Cerebellar nuclear complex (tissue), 1 donor: ENCODE results near the gene NDP.
"Not testable (repeated sequence)": the region's sequence is repeated elsewhere in the genome, so short reads cannot be mapped to it uniquely, and the experiment has no call there.

Experiments
- DNase-seq, 2 experiments: peaks; one replicate each; lab custom pipeline; 2025; lab: John Stamatoyannopoulos, UW

The NDP gene

GRCh38 chrX:43971966-43972961, 926 bp downstream of the NDP start:
- peak in 1 of 2 experiments; percentile 53 for DNase-seq

GRCh38 chrX:43970528-43970927, 2.7 kb downstream of the NDP start:
- DNase-seq: no peak

GRCh38 chrX:43969504-43970501, 3.4 kb downstream of the NDP start:
- no peak for DNase-seq

- DNase-seq: no peak
These were observed 4.8 kb downstream of the NDP start for GRCh38 chrX:43968359-43968781.

- no peak for DNase-seq
These were observed 8.3 kb downstream of the NDP start for GRCh38 chrX:43964936-43965335.

GRCh38 chrX:43963726-43964125, 9.5 kb downstream of the NDP start:
- DNase-seq: no peak

- DNase-seq: peak in 1 of 2 experiments; percentile 59
These were observed 10.6 kb downstream of the NDP start for GRCh38 chrX:43962636-43963035.

- no peak for DNase-seq
These were observed 11.5 kb downstream of the NDP start for GRCh38 chrX:43961699-43962098.

GRCh38 chrX:43958529-43958928, 14.7 kb downstream of the NDP start:
- peak; percentile 3 to 58 for DNase-seq

- no peak for DNase-seq
These were observed 17.2 kb downstream of the NDP start for GRCh38 chrX:43956034-43956433.

GRCh38 chrX:43953218-43953617, 20.0 kb downstream of the NDP start:
- DNase-seq: no peak

- peak; percentile 14 for DNase-seq
These were observed 23.5 kb downstream of the NDP start for GRCh38 chrX:43949669-43950068.

- DNase-seq: no peak
These were observed 32.2 kb downstream of the NDP start for GRCh38 chrX:43940816-43941474.

- DNase-seq: no peak
These were observed 33.8 kb downstream of the NDP start for GRCh38 chrX:43939187-43939926.

- DNase-seq: not testable (repeated sequence)
These were observed 51.2 kb downstream of the NDP start for GRCh38 chrX:43922032-43922431.

- not testable (repeated sequence) for DNase-seq
These were observed 62.4 kb downstream of the NDP start for GRCh38 chrX:43910772-43911171.

- no peak for DNase-seq
These were observed 63.2 kb downstream of the NDP start for GRCh38 chrX:43910012-43910411.

- no peak for DNase-seq
These were observed 64.0 kb downstream of the NDP start for GRCh38 chrX:43909141-43909540.

GRCh38 chrX:43899878-43900815, 73.0 kb downstream of the NDP start:
- no peak for DNase-seq
